Activated naive CD4-positive, alpha-beta T cell treated with anti-CD3 and anti-CD28 coated beads, Interleukin-2, amount 50 U/mL, for 72 hours (primary cell): ENCODE results near the gene ZNF768. TPM values are rescaled to one million over a fixed set of nuclear protein-coding genes. Genes with fewer than 3 reads are reported as not detected.

Experiments used
- ATAC-seq, 2 donors: fragments of 150-1000 bp; cut with Tn5 transposase; 2 replicates each; pipeline ENCODE4 v1.10.0; 2021; ENCODE audit warnings: mild to moderate bottlenecking in 2 of 2, moderate library complexity in 2 of 2
- DNase-seq, 2 donors: peaks; one replicate each; pipeline ENCODE4 v3.0.0; 2021 to 2022; ENCODE audit warnings: low spot score in 2 of 2
- H3K27ac Mint-ChIP-seq, 2 donors: one replicate each; pipeline ENCODE4 v1.8.0; 2022; ENCODE audit warnings: mild to moderate bottlenecking in 2 of 2, mixed read lengths in 2 of 2
- H3K36me3 Mint-ChIP-seq, 2 donors: one replicate each; pipeline ENCODE4 v1.8.0; 2022; ENCODE audit warnings: mixed read lengths in 2 of 2
- H3K9me3 Mint-ChIP-seq, 2 donors: one replicate each; pipeline ENCODE4 v1.8.0; 2022; ENCODE audit warnings: mixed read lengths in 2 of 2
- total RNA-seq, 2 donors: library from RNA; stranded (reverse); gene quantifications; one replicate each; pipeline ENCODE4 v1.2.3, GENCODE V29; 2022

Gene ZNF768
- total RNA-seq: 1 to 10 TPM; 2.3 to 9.3 TPM

DNA sequence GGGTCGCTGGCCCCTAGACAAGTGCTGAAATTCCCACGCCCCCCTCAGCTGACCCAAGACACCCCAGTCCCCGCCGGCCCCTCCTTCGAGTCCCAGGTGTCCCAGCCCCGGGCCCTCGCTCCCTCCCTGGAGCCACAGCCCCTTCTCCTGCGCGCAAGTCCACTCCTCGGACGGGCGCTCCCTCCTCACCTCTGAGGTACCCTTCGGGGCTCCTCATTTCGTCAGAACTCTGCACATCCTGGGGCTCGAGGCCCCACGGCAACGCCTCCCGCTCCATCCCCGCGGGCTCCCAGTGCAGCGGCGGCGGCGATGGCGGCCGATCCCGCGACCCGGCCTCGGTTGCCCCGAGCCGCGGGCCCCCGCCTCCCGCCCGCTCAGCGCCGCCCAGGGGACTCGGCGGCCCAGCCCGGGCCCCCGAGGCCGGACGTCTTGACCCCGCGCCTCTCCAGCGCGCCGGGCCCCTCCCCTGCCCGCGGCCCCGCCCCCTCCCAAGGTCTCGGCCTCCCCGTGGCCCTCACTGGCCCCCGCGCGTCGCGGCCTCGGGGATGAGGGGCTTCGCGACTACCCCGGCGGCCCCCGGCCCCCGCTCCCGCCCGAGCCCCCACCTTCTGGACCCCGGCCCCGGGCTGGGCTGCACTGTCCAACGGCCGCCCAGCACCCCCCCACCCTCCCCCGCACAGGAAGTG, at the start of gene ZNF768:
TSS of gene ZNF768 (minus strand) at position 430 of the 686 bp plus-strand sequence. CDS start at position 277, 153 bp downstream.
- H3K9me3 Mint-ChIP-seq: no peaks in the 10 kb centered on the region
- H3K36me3 Mint-ChIP-seq: peaks cover 0 to 6% of the 10 kb centered on the region in 2 donors
- DNase-seq: peak in 1 of 2 donors; percentile 42
- peak in 1 of 2 donors; percentile 33 for ATAC-seq
- peak within 1 kb of the TSS; percentile 79 to 90 for H3K27ac Mint-ChIP-seq

DNA sequence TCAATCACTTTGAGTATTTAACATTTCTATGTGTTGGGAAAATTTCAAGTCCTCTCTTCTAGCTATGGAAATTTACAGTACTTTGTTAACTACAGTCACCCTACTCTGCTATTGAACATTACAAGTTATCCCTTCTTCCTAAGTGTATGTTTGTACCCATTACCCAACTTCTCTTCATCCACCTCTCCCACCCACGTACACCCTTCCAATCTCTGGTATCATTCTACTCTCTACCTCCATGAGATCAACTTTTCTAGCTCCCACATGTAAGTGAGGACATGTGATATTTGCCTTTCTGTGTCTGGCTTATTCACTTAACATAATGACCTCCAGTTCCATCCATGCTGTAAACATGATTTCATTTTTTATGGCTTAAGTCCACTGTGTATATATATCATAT, 48.3 kb upstream of the ZNF768 start:
- Mint-ChIP-seq H3K27ac (no peak overlapping the region), H3K36me3 (peaks cover 6 to 15% of the 10 kb centered on the region in 2 donors), H3K9me3 (no peaks in the 10 kb centered on the region)
- DNase-seq: no peak
- no peak for ATAC-seq

DNA sequence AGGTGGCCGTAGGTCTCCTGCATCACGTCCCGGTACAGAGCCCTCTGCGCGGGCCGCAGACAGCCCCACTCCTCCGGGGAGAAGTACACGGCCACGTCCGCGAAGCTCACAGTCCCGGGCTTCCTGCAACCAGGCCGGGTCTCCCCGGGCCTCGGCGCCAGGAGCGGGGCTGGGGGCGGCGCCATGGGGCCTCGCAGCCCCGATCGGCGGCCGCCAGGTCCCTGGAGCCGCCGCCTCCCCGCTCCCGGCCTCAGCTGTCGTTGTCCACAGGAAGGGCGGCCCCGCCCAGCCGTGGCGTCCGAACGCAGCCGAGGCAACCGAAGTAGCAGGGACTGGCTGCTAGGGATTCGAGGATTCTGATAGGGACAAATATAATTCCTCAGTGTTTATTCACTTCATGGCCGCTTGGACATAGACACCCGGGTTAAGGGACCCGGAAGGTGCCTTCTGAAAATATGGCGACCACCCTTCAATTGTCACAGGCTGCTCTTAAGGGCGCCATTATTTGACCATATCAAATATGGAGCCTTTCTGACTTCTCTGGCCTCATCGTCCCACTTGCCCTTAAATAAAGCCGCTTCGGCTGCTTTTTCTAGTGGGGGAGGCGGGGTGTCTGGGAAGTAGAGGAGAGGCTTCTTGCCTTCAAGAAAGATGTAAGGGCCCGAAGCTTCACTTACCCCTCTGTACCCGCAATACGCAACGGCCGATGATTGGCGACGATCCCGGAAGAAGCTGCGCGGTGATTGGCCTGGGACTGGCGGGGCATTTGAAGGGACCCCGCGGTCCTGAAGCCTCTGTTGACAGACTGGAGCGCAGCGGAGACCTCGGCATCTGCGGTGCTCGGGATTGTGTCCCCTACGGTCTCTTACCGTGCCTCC, 45.3 kb upstream of the ZNF768 start, which contains the start of gene ZNF688:
TSS of gene ZNF688 (minus strand) at position 270 of the 878 bp plus-strand sequence. CDS start at position 185, 85 bp downstream.
- H3K27ac Mint-ChIP-seq: peak within 1 kb of the TSS; percentile 93 to 98
- H3K9me3 Mint-ChIP-seq: no peaks in the 10 kb centered on the region
- H3K36me3 Mint-ChIP-seq: peaks cover 6 to 15% of the 10 kb centered on the region in 2 donors
- peak; percentile 66 to 81 for ATAC-seq
- DNase-seq: peak; percentile 88 to 90

DNA sequence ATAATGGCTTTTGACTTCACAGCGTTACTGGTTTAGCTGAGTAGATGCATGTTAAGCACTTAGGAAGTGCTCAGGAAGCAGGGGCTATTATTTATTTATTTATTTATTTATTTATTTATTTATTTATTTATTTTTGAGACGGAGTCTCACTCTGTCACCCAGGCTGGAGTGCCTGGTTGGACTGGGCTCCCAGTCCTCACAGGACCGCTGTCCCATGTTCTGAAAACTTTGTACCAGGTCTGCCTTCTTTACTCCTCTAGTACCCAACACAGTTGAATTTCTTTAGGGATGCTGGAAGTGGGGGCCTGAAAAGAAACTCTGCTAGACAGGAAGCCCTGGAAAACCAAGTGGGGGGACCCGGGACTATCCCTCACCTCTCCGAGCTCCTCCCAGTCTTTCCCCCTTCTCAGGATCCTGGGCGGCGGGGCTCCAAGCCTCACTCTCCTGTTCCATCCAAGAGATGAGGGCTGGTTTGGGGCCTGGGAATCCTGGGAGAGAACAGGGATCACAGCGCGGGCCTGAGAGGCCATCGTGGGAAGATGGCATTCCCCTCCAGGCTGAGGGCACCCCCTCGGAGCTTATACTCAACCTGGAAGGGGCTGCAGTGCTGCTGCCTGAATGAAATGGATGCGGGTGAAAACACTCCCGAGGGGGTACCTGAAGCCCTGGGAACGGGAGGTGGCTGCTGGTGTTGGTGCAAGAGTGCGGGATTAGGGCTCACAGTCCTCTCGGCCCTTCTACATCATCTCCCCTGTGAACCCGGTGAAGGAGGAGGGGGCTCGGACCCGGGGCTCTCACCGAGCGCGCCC, 44.5 kb upstream of the ZNF768 start:
- DNase-seq (no peak), ATAC-seq (no peak)
- Mint-ChIP-seq H3K27ac (peak overlapping the region; percentile 93 to 97), H3K36me3 (peaks cover 6 to 15% of the 10 kb centered on the region in 2 donors), H3K9me3 (no peaks in the 10 kb centered on the region)

DNA sequence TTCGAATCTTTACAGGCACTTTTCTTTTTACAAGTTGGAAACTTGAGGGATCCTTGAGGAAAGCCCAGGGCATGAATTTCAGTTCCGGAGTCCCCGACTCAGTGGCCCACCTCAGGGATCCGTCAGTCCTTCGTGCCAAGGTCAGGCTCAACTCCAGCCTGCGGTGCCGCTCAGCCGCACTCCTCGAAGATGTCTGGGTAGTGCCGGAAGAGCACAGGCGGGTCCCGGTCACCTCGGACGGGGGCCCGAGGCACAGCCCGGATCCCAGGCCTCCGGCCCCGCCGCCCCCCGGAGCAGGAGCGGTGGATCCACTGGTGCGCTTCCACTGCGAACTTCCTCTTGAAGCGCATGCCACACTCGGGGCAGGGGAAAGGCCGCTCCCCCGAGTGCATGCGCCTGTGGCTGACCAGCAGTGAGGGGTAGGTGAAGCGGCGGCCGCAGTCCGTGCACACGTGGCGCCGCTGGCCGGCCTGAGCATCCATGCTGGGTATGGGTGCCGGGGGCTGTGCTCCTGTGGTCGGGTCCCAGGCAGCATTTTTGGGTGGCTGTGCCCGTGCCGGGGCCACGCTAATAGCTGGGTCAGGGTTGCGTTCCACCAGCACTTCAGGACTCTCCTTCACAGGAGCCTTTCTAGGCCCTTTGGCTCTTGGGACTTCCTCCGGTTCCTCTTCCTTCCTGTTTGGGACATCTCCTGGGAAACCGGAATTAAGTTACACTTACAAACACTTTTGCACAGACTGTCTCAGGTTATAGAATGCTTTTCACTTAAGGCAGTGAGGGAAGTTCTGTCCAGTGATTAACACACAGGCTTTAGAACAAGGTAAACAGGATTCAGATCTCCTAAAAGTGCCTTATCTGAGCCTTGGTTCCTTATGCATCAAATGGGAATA, 43.6 kb upstream of the ZNF768 start:
- DNase-seq (no peak), ATAC-seq (no peak)
- Mint-ChIP-seq H3K27ac (peak overlapping the region; percentile 50 to 93), H3K9me3 (no peaks in the 10 kb centered on the region), H3K36me3 (peaks cover 6 to 15% of the 10 kb centered on the region in 2 donors)

DNA sequence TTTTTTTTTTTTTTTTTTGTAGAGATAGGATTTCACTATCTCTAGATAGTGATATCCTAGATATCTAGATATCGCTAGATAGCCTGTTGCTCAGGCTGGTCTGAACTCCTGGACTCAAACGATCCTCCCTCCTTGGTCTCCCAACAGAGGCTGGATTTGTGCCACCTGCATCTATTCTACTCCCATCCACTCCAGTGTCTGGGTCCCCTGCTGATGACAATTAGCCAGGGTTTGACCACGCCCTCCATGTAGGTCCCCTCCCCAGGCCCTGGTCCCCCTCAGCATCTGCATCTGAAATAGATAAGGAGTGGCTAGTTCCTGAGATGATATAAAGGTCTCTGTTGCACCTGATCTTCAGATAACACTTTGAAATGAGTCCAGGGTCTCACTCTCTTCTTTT, 42.9 kb upstream of the ZNF768 start:
- Mint-ChIP-seq H3K9me3 (no peaks in the 10 kb centered on the region), H3K27ac (peak overlapping the region; percentile 50 to 97), H3K36me3 (peaks cover 6 to 15% of the 10 kb centered on the region in 2 donors)
- ATAC-seq (no peak), DNase-seq (no peak)

DNA sequence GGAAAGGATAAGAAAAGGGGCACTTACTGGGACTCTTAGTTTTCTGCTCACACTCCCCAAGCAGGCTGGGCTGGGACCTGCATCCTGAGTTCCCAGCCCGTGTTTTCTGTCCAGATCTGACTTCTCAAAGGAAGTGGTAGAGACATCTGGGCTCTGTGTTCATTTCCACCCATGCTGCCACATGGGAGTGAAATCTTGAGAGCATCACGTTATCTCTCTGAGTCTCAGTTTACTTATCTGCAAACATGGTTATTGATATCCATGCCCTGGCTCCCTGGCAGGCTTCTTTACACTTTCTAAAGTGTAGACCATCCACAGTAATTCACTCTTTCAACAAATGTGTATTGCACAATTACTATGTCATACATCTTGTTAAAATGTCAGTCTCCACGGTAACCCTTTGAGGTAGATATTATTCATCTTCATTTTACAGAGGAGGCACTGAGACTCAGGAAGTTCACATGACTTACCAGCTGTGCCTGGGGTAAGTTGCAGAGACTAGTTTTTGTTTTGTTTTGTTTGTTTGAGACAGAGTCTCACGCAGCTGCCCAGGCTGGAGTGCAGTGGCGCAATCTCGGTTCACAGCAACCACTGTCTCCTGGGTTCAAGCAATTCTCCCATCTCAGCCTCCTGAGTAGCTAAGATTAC, 41.7 kb upstream of the ZNF768 start:
- H3K9me3 Mint-ChIP-seq: no peaks in the 10 kb centered on the region

DNA sequence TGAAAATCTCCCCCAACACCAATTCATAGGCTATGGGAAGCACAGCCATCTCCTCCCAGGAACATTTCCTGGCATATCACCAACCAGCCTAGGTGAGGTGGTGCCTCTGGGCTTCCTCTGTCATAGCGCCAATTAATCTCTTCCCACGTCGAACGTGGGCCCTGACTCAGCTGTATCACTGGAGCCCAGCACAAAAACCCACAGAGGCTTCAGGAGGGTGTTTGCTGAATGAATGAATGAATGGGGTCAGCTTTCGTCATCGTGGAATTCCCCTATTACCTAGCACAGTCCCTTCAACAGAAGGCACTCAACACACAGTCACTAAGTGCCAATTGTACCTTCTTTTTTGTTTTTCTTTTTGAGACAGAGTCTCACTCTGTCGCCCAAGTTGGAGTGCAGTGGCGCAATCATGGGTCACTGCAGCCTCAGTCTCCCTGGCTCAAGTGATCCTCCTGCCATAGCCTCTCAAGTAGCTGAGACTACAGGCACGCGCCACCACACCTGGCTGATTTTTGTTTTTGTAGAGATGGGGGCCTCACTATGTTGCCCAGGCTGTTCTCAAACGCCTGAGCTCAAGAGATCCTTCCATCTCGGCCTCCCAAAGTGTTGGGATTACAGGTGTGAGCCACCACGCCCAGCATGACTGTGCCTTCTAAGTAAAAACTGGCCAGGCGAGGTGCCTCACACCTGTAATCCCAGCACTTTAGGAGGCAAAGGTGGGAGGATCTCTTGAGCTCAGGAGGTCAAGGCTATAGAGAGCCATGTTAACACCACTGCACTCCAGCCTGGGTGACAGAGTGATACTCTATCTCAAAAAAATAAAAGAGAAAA, 41.0 kb upstream of the ZNF768 start:
- ATAC-seq: peak; percentile 48 to 70
- H3K27ac Mint-ChIP-seq: peak overlapping the region; percentile 97 to 98
- DNase-seq: peak; percentile 45 to 79
- H3K9me3 Mint-ChIP-seq: no peaks in the 10 kb centered on the region
- peaks cover 6 to 8% of the 10 kb centered on the region in 2 donors for H3K36me3 Mint-ChIP-seq

More for the DNA sequence above, 41.7 kb upstream of the ZNF768 start:
- peak in 1 of 2 donors; percentile 37 for DNase-seq
- Mint-ChIP-seq H3K36me3 (peaks cover 6 to 11% of the 10 kb centered on the region in 2 donors), H3K27ac (peak overlapping the region; percentile 97 to 98)
- ATAC-seq: peak; percentile 66 to 69

DNA sequence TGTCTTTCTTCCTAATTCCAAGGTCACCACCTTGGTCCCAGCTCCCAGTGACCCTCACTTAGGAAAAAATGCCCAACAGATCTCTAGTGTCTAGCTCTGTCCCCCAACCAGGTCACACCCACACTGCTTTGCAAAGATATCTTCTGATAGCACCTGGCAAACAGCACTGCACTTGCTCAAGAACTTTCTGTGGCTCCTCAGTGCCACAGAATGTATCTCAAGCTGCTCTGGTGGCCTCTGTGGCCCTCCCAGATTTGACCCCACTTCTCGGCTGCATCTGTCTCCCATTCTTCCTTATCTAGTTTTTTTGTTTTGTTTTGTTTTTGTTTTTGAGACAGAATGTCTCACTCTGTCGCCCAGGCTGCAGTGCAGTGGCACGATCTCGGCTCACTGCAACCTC, 40.2 kb upstream of the ZNF768 start:
- Mint-ChIP-seq H3K27ac (peak overlapping the region in 1 of 2 donors; percentile 97), H3K9me3 (no peaks in the 10 kb centered on the region), H3K36me3 (peaks cover 3 to 4% of the 10 kb centered on the region in 2 donors)
- ATAC-seq: no peak
- no peak for DNase-seq

DNA sequence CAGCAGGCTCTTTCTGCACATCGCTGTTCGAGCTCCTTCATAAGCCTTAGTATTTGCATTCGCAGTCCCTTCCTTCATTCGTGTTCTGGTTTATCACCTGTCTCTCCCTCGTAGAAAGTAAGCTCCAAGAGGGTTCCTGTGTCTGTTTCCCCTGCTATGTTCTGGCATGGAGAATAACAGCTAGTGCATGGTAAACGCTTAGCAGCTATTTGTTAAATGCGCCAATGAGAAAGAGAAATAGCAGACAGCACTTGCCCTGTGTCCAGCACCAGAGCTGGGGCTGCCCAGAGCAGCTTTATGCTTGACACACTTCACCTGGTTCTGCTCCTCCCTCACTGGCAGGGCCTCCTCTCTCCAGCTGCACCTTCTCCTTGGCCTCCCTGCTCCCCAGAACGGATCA, 39.6 kb upstream of the ZNF768 start:
- H3K9me3 Mint-ChIP-seq: no peaks in the 10 kb centered on the region
- H3K36me3 Mint-ChIP-seq: peaks cover 4 to 5% of the 10 kb centered on the region in 2 donors
- H3K27ac Mint-ChIP-seq: no peak overlapping the region
- ATAC-seq (no peak), DNase-seq (no peak)

DNA sequence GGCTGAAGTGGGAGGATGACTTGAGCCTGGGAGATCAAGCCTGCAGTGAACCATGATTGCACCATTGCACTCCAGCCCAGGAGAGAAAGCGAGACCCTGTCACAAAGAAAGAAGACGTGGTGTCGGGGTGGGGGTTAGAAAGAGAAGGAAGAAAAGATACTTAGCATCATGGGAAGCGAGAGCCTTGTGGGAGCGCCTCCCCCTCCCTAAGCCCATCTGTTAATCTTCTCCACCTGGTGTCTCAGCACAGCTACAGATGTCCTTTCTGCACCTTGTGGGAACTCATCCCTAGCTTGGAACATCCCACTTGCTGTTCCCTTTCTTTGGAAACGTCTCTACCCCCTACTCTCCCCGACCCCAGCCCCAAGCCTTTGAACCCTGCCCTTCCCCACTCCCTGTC, 39.2 kb upstream of the ZNF768 start:
- peaks cover 4 to 5% of the 10 kb centered on the region in 2 donors for H3K36me3 Mint-ChIP-seq
- no peak for ATAC-seq

DNA sequence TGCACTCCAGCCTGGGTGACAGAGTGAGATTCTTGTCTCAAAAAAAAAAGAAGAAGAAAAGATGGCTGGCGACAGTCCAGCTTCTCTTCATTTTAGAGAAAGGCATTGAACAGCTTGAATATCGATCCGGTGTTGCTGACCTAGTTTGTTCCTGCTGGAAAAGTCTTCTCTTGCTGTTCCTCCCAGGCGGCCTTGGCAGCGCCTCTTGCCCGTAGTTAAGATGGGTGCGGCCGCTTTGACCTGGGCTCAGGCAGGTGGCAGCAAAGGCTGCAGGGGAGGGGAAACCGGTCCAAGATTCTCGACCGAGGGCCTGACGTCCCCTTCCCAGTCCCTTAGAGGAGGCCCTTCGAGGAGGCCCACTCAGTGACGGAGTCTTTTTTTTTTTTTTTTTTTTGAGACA, 35.7 kb upstream of the ZNF768 start:
- Mint-ChIP-seq H3K27ac (peak overlapping the region in 1 of 2 donors; percentile 85), H3K36me3 (peaks cover 7 to 10% of the 10 kb centered on the region in 2 donors), H3K9me3 (no peaks in the 10 kb centered on the region)
- ATAC-seq: no peak
- DNase-seq: no peak

More for the DNA sequence above, 39.2 kb upstream of the ZNF768 start:
- DNase-seq: no peak
- no peak overlapping the region for H3K27ac Mint-ChIP-seq
- no peaks in the 10 kb centered on the region for H3K9me3 Mint-ChIP-seq

DNA sequence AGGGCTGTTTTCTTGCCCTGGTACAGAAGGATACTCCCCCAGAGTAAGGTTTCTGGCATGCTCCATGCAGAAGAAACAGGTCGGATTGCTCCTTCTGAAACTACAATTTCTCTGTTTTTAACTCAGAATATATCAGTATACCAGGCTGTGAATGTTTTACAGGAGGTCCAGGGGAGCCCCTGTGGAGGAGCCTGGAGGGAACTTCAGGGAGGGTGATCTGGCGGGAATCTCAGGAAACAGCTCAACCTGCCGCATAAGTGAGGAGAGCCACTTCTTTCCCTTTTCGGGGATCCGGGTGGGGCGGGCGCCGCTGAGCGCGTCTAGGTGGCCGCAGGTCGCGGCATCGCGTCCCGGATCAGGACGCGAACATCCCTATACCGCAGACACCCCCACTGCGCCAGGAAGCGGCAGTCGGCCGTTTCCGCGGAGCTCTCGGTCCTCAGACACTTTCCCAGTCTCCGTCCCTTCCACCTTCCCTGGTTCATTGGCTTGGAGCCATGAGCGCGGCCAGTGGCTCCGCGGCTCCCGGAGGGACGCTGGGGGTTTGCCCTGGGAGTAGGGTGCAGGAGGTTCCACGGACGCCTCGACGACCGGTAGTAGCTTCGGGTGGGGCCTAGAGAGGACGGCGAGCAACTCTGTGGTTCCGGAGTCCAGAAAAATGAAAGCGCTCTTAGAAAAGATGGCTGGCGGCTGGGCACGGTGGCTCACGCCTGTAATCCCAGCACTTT, 34.9 kb upstream of the ZNF768 start:
- peak overlapping the region; percentile 85 to 88 for H3K27ac Mint-ChIP-seq
- H3K36me3 Mint-ChIP-seq: peaks cover 6 to 11% of the 10 kb centered on the region in 2 donors
- no peak for DNase-seq
- ATAC-seq: no peak
- H3K9me3 Mint-ChIP-seq: no peaks in the 10 kb centered on the region

DNA sequence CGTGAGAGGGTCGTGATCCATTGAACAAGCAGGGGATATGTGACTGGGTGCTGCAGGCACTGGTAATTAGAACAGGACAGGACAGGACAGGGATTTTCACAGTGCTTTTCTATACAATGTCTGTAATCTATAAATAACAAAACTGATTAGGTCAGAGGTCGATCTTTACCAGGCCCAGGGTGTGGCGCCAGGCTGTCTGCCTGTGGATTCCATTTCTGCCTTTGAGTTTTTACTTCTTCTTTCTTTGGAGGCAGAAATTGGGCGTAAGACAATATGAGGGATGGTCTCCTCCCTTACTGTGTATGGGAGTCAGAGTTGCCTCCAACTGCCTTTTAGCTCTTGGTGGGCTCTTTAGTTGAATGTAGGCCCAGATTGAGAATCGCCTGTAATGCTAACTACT, 33.3 kb upstream of the ZNF768 start:
- ATAC-seq: no peak
- Mint-ChIP-seq H3K27ac (peak overlapping the region; percentile 38 to 90), H3K36me3 (peaks cover 6 to 15% of the 10 kb centered on the region in 2 donors), H3K9me3 (no peaks in the 10 kb centered on the region)
- DNase-seq: no peak
